Testis (tissue), 3 donors: ENCODE measurements around the gene MANF. TPM values are rescaled to one million over a fixed set of nuclear protein-coding genes. Genes with fewer than 3 reads are reported as not detected.

Experiments
- DNase-seq: peaks from one replicate; pipeline ENCODE4 v3.0.0-alpha.2; 2019
- H3K27ac ChIP-seq, 2 donors: fragments of 200-600 bp; sonication (generic); one replicate each; pipeline ENCODE4 v1.5.1; 2019
- H3K27me3 ChIP-seq: fragments of 200-600 bp; sonication (generic); one replicate; pipeline ENCODE4 v1.5.1; 2019
- H3K36me3 ChIP-seq: fragments of 200-600 bp; sonication (generic); one replicate; pipeline ENCODE4 v1.5.1; 2017; ENCODE audit warnings: low read depth; ENCODE audit errors: missing control alignments
- H3K4me1 ChIP-seq: fragments of 200-600 bp; sonication (generic); one replicate; pipeline ENCODE4 v1.5.1; 2019
- H3K4me3 ChIP-seq, 2 donors: fragments of 200-600 bp; sonication (generic); one replicate each; pipeline ENCODE4 v1.5.1; 2017 to 2019
- H3K9me3 ChIP-seq: fragments of 200-600 bp; sonication (generic); one replicate; pipeline ENCODE4 v1.5.1; 2017
- POLR2A ChIP-seq: fragments of 450-650 bp; IDR thresholded peaks from one replicate; pipeline ENCODE4 v1.6.1; 2017; ENCODE audit warnings: antibody characterized with exemption, mild to moderate bottlenecking, moderate library complexity
- WGBS, 2 donors: methylation state at CpG; one replicate each; pipeline ENCODE4 v1.1.5; 2018; 5-methylcytosine and 5-hydroxymethylcytosine counted together
- intact Hi-C: fragments of 100-400 bp; cut with DNase I; formaldehyde crosslinking; loops from one replicate; pipeline ENCODE4 v1.15.1; 2023; ENCODE audit warnings: low total_unique reads
- polyA plus RNA-seq: library from polyadenylated mRNA; stranded (reverse); fragments of 350-450 nt; fragmentation: Illumina TruSeq; extraction: RNeasy Lipid Tissue Mini Kit (QIAGEN cat#74804); gene quantifications from one replicate; pipeline ENCODE4 v1.2.3, GENCODE V29; 2014; ENCODE audit warnings: low read depth, low replicate concordance; ENCODE audit not compliant: insufficient read depth
- total RNA-seq, 2 donors: library from RNA; depleted of rRNA; stranded (reverse); fragments of >200 nt; gene quantifications; one replicate each; pipeline ENCODE4 v1.2.3, GENCODE V29; 2016
- TF ChIP-seq, protein P1 (sequence below), 3 experiments: fragments of 450-650 bp in 2 of 3; fragments of 200-600 bp in 1 of 3; sonication (generic) in 1 of 3; IDR thresholded peaks; one replicate each; pipeline ENCODE4 v1.5.1; 2016 to 2019; ENCODE audit warnings: antibody characterized with exemption in 3 of 3, mild to moderate bottlenecking in 2 of 3, moderate library complexity in 1 of 3

The MANF gene
- total and polyA plus RNA-seq, 3 donors from 2014 or later, result 48.6 to 167 (median 62.8) TPM

DNA sequence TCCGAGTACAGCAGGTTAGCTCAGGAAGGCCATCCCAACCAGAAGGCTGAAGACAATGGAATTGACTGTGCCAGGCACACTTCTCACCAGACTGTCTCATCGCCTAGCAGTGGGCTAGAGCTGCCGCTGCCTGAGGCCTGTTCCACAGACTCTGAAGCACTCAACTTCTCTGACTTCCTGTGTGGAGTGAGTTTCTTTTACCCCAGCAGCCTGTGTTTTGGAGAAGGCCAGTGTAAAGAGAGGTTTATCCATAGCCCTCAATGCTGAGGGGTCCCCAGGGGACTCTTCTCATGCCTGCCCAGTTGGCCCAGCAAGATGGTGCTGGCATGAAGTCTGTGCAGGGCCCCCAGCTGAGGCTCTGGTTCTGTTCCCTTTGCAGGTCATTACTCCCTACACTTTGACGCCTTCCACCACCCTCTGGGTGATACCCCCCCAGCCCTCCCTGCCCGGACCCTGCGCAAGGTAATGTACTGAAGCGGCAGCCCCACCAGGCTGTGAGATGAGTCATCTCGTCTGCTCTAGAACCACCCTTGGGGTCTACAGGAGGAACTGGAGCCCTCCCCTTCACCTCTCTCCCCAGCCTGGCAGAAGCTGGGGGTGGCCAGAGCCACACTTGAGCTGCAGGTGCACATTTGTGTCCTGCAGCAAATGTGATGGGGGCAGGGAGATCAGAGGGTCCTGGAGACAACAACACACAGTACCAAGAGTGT is 5.2 kb upstream of the MANF start:
- TF ChIP-seq POLR2A, result no peak
- TF ChIP-seq, protein P1, sequence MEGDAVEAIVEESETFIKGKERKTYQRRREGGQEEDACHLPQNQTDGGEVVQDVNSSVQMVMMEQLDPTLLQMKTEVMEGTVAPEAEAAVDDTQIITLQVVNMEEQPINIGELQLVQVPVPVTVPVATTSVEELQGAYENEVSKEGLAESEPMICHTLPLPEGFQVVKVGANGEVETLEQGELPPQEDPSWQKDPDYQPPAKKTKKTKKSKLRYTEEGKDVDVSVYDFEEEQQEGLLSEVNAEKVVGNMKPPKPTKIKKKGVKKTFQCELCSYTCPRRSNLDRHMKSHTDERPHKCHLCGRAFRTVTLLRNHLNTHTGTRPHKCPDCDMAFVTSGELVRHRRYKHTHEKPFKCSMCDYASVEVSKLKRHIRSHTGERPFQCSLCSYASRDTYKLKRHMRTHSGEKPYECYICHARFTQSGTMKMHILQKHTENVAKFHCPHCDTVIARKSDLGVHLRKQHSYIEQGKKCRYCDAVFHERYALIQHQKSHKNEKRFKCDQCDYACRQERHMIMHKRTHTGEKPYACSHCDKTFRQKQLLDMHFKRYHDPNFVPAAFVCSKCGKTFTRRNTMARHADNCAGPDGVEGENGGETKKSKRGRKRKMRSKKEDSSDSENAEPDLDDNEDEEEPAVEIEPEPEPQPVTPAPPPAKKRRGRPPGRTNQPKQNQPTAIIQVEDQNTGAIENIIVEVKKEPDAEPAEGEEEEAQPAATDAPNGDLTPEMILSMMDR (IDR thresholded peaks at IDR 0.05), result no peak
- Histone ChIP-seq H3K36me3 (no peaks in the 10 kb centered on the region), H3K9me3 (no peaks in the 10 kb centered on the region), H3K4me1 (peaks cover 7% of the 10 kb centered on the region), H3K4me3 (no peak overlapping the region), H3K27me3 (no peaks in the 10 kb centered on the region), H3K27ac (no peak overlapping the region)
- no peak for DNase-seq
- intact Hi-C loops, result no loop called here
- WGBS, 2 donors, result 82 to 86% methylated on average over 7 to 8 of the region's 8 CpGs

DNA sequence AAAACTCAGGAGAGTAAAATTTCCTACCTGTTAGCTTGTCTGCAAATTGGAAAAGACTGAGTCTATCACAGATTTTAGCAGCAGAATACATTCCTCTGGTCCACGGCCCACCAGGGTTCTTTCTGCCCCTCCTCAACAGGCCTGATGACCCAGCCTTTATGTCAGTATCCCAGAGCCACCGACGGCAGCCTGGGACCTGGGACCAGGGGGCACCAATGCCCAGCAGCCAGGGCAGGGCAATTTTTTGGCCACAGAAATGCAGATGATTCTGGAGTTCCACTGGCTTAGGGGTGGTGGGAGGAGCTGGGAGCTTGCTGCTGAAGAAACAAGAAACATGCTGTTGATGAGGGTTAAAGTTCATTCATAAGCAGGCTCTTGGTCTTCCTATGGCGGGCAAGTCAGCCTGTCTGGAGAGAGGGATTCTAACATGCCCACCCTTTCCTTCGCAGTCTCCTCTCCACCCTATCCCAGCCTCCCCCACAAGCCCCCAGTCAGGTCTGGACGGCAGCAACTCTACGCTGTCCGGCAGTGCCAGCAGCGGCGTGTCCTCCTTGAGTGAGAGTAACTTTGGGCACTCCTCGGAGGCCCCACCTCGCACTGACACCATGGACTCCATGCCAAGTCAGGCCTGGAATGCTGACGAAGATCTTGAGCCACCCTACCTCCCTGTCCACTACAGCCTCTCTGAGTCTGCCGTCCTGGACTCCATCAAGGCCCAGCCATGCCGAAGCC is 4.3 kb upstream of the MANF start:
- intact Hi-C loops, result no loop called here
- TF ChIP-seq, protein P1 (IDR thresholded peaks at IDR 0.05), result no peak
- no peak for TF ChIP-seq POLR2A
- no peak for DNase-seq

DNA sequence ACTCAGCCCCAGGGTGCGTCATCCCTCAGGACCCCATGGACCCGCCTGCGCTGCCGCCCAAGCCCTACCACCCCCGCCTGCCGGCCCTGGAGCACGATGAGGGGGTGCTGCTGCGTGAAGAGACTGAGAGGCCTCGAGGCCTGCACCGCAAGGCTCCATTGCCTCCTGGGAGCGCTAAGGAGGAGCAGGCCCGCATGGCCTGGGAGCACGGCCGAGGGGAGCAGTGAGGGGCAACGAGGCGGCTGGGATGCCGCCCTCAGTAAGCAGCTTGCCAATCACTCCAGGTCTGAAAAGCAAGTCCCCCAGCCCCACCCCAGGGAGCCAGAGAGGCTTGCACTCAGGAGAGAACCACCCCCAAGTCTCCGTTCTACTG is 3.8 kb upstream of the MANF start:
- Histone ChIP-seq H3K27ac (no peak overlapping the region), H3K36me3 (no peaks in the 10 kb centered on the region), H3K4me3 (no peak overlapping the region), H3K9me3 (no peaks in the 10 kb centered on the region), H3K4me1 (peaks cover 14% of the 10 kb centered on the region), H3K27me3 (no peaks in the 10 kb centered on the region)
- no peak for DNase-seq
- intact Hi-C loops, result no loop called here
- 92 to 96% methylated on average over 5 to 18 of the region's 18 CpGs for WGBS, 2 donors
- TF ChIP-seq, protein P1 (IDR thresholded peaks at IDR 0.05), result no peak
- no peak for TF ChIP-seq POLR2A

More for the DNA sequence above, 4.3 kb upstream of the MANF start:
- peaks cover 8% of the 10 kb centered on the region for H3K4me1 ChIP-seq
- no peaks in the 10 kb centered on the region for H3K27me3 ChIP-seq
- H3K4me3 ChIP-seq, result no peak overlapping the region
- no peaks in the 10 kb centered on the region for H3K36me3 ChIP-seq
- H3K9me3 ChIP-seq, result no peaks in the 10 kb centered on the region
- H3K27ac ChIP-seq, result no peak overlapping the region
- 83 to 92% methylated on average over 12 to 15 of the region's 15 CpGs for WGBS, 2 donors

DNA sequence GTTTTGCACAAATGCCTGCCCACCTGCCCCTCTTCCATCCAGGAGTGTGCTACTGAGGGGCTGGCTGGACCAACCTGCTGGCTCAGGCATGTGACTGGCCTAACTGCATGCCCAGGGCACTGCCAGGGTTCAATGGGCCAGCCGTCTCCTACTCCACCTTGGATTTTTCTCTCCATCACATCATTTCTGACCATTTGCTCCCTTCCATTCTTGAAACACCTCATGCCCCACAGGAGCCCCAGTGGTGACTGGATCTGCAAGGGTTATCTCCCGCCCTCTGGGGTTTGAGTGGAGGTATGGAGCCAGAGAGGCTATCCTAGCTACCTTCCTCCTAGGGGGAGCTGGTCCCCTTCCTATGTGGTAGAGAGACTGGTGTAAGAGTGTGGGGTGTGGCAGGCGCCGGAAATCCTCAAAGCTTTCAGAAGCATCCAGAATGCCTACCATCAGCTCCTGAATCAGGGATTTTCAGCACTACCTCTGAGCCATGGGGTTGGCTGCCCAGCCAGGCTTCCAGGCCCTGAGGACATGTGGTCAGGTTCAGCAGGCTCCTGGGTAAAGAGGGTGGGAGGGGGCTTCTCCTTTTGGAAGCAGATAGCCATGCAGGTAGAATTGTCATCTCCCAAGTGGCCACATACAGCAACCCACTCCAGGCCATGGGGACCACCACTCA is 2.9 kb upstream of the MANF start:
- no peaks in the 10 kb centered on the region for H3K36me3 ChIP-seq
- no peaks in the 10 kb centered on the region for H3K27me3 ChIP-seq
- no peak for DNase-seq
- H3K4me3 ChIP-seq, result no peak overlapping the region
- H3K9me3 ChIP-seq, result no peaks in the 10 kb centered on the region
- 93 to 98% methylated on average over 3 to 4 of the region's 4 CpGs for WGBS, 2 donors
- no peak for TF ChIP-seq POLR2A
- TF ChIP-seq, protein P1 (IDR thresholded peaks at IDR 0.05), result no peak
- H3K27ac ChIP-seq, result no peak overlapping the region
- intact Hi-C loops, result no loop called here
- H3K4me1 ChIP-seq, result peaks cover 14% of the 10 kb centered on the region
